Measurements from ENCODE around the gene CRYM. TPM values are rescaled to one million over a fixed set of nuclear protein-coding genes. Genes with fewer than 3 reads are reported as not detected.
"Not testable (repeated sequence)": the region's sequence is repeated elsewhere in the genome, so short reads cannot be mapped to it uniquely, and the experiment has no call there.

The CRYM gene
- total RNA-seq, 1 donor from 2014 or later, result not detected

DNA sequence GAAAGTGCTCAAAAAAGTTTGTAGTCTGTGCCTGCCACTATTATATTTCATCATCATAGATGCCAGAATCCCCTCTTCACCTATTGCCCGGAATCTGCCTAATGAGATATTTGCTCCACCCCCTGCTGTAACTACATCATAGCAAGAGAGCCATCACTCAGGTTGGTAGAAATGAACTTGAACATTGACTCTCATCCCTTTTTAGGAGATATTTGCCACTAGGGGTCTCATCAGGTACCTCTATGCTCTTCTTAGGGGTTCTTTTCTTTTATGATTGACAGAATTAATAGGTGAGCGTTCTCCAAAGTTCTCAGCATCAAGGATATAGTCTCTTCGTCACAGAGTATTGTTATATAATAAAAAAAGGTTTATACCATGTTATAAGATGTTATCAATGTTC lies 24.6 kb downstream of the CRYM start:
- intact Hi-C loops (cut with micrococcal nuclease), result no loop called here
- Mint-ChIP-seq H3K36me3 (ENCODE audit: low read depth) (no peaks in the 10 kb centered on the region), H3K4me3 (no peak overlapping the region), H3K4me1 (ENCODE audit: low read depth) (no peaks in the 10 kb centered on the region), H3K27ac (no peak overlapping the region), H3K27me3 (ENCODE audit: insufficient read depth) (peaks cover 15% of the 10 kb centered on the region), H3K9me3 (no peaks in the 10 kb centered on the region)
- no peak for DNase-seq (ENCODE audit: low spot score)

DNA sequence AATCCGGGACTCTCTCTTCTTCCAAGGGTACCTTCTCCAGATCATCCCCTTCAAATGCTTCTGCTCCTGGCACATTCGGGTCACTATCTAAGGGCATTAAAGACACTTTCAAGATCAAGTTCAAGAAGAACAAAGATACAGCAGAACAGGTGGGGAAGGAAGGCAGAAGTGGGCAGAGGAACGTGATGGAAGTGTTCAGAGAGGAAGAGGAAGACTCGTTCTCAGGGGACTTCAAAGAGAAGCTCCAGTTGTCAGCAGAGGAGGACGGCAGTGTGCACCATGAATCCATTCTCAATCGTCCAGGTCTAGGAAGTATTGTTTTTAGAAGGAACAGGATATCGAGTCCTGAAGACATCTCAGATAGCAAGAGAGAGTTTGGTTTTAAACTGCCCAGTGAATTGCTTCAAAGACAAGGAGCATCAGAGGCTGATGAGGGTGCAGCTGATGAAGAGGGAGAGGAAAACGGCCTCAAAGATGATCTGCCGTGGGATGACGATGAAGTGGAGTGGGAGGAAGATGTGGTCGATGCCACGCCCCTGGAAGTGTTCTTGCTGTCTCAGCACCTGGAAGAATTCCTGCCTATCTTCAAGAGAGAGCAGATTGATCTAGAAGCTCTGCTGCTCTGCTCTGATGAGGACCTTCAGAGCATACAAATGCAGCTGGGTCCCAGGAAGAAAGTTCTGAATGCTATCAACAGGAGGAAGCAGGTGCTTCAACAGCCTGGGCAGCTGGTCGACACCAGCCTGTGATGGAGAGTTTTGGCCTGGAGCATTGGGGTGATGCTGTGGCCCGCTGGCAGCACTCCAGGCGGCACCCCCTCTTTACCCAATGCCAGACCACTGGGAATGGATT lies 27.8 kb downstream of the CRYM start:
- no peaks in the 10 kb centered on the region for H3K9me3 Mint-ChIP-seq
- no peak overlapping the region for H3K27ac Mint-ChIP-seq
- H3K4me3 Mint-ChIP-seq, result no peak overlapping the region
- intact Hi-C loops (cut with micrococcal nuclease), result no loop called here
- no peaks in the 10 kb centered on the region for H3K4me1 Mint-ChIP-seq (ENCODE audit: low read depth)
- H3K36me3 Mint-ChIP-seq (ENCODE audit: low read depth), result no peaks in the 10 kb centered on the region
- no peak for DNase-seq (ENCODE audit: low spot score)
- H3K27me3 Mint-ChIP-seq (ENCODE audit: insufficient read depth), result peaks cover 17% of the 10 kb centered on the region

DNA sequence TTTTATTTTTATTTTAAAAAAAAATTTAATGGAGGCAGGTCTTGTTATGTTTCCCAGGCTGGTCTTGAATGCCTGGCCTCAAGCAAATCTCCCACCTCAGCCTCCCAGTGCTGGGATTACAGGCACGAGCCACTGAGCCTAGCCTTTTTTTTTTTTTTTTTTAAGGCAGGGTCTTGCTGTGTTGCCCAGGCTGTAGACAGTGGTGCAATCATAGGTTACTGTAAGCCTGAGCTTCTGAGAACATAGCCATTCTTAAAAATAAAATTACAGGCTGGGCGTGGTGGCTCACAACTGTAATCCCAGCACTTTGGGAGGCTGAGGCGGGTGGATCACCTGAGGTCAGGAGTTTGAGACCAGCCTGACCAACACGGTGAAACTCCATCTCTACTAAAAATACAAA lies 29.9 kb downstream of the CRYM start:
- H3K9me3 Mint-ChIP-seq; DNase-seq (ENCODE audit: low spot score); H3K36me3 Mint-ChIP-seq (ENCODE audit: low read depth); H3K4me3 Mint-ChIP-seq; H3K27me3 Mint-ChIP-seq (ENCODE audit: insufficient read depth); intact Hi-C loops (cut with micrococcal nuclease); H3K4me1 Mint-ChIP-seq (ENCODE audit: low read depth); H3K27ac Mint-ChIP-seq: not testable (repeated sequence)

DNA sequence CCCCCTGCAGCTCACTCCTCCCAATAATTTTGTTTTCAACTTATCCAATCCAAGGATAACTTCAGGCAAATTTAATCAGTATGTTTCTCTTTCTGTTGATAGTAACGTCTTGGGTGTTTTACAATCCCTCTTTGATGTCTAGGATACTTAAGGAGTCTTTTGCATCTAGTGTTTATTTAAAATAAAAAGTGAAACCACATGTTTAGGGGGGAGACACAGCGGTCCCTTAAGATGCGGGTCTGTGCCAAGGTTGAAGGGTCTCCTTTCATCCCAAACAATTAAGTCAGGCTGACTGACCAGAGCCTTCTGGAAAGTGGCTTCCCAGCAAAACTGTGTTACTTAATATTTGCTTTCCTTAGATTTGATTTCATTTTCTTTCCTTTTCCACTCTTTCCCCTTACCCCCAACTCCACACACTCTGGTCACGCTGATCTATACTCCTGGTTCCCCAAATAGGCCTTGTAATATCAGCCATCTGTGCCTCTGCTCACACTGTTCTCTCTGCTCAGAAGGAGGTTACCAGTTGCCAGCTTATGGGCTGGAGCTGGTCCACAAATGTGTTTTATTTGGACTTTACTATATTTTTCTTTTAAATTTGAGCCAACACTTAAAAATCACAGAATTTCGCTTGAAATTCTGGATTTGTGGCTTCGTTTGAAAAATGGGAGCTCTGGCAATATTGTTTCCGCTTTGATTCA lies 33.4 kb downstream of the CRYM start:
- Mint-ChIP-seq H3K36me3 (ENCODE audit: low read depth) (no peaks in the 10 kb centered on the region), H3K9me3 (no peaks in the 10 kb centered on the region), H3K27me3 (ENCODE audit: insufficient read depth) (peaks cover 9% of the 10 kb centered on the region), H3K27ac (no peak overlapping the region), H3K4me3 (no peak overlapping the region), H3K4me1 (ENCODE audit: low read depth) (no peaks in the 10 kb centered on the region)
- DNase-seq (ENCODE audit: low spot score), result no peak
- intact Hi-C loops (cut with micrococcal nuclease), result no loop called here

DNA sequence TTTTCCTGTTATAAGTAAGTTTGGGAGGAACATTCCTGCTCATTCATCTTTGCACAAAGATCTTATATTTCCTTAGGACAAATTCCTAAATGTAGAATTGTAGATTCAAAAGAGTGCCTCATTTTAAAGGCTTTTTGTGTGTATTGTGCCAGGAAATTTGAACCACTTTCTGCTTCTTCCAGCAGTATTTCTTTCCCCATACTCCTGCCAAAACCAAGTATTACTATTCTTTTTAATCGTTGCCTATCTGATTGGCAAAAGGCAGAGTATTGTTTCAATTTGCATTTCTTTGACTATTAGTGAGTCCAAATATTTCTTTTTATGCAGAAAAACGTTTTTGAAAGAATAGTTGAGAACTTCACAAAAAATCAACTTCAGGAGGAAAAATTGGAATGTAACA lies 35.3 kb downstream of the CRYM start:
- H3K4me3 Mint-ChIP-seq, result no peak overlapping the region
- H3K27ac Mint-ChIP-seq, result no peak overlapping the region
- H3K4me1 Mint-ChIP-seq (ENCODE audit: low read depth), result no peaks in the 10 kb centered on the region
- H3K9me3 Mint-ChIP-seq, result no peaks in the 10 kb centered on the region
- intact Hi-C loops (cut with micrococcal nuclease), result no loop called here
- H3K36me3 Mint-ChIP-seq (ENCODE audit: low read depth), result no peaks in the 10 kb centered on the region
- DNase-seq (ENCODE audit: low spot score), result no peak
- H3K27me3 Mint-ChIP-seq (ENCODE audit: insufficient read depth), result peaks cover 7% of the 10 kb centered on the region

DNA sequence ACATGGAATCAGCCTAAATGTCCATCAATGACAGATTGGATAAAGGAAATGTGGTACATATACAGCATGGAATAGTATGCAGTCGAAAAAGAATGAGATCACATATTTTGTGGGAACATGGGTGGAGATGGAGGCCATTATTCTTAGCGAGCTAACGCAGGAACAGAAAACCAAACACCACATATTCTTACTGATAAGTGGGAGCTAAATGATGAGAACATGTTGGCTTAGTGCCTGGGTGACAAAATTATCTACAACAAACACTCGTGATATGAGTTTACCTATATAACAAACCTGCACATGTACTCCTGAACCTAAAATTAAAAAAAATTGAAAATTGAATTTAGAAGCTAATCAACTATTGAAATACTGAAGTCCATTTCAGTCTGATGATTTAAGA lies 38.4 kb downstream of the CRYM start:
- H3K9me3 Mint-ChIP-seq, result no peaks in the 10 kb centered on the region
- peaks cover 6% of the 10 kb centered on the region for H3K27me3 Mint-ChIP-seq (ENCODE audit: insufficient read depth)
- no peak for DNase-seq (ENCODE audit: low spot score)
- intact Hi-C loops (cut with micrococcal nuclease), result no loop called here
- no peak overlapping the region for H3K27ac Mint-ChIP-seq
- no peak overlapping the region for H3K4me3 Mint-ChIP-seq
- no peaks in the 10 kb centered on the region for H3K36me3 Mint-ChIP-seq (ENCODE audit: low read depth)
- H3K4me1 Mint-ChIP-seq (ENCODE audit: low read depth), result no peaks in the 10 kb centered on the region

DNA sequence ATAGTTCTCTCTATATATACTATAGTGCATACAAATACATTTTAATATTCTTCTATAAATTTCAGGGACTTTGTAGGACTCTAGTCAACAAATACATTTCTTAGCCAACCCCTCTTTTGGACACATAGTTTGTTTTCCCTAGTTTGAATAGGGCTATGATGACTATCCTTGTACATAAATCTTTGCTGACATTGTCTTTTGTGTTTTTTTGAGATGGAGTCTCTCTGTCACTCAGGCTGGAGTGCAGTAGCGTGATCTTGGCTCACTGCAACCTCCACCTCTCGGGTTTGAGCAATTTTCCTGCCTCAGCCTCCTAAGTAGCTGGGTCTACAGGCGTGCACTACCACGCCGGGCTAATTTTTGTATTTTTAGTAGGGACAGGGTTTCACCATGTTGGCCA lies 41.3 kb downstream of the CRYM start:
- DNase-seq (ENCODE audit: low spot score), result no peak
- Mint-ChIP-seq H3K36me3 (ENCODE audit: low read depth) (no peaks in the 10 kb centered on the region), H3K9me3 (no peaks in the 10 kb centered on the region), H3K27ac (no peak overlapping the region), H3K4me3 (no peak overlapping the region), H3K27me3 (ENCODE audit: insufficient read depth) (peaks cover 6% of the 10 kb centered on the region), H3K4me1 (ENCODE audit: low read depth) (no peaks in the 10 kb centered on the region)
- intact Hi-C loops (cut with micrococcal nuclease), result no loop called here

DNA sequence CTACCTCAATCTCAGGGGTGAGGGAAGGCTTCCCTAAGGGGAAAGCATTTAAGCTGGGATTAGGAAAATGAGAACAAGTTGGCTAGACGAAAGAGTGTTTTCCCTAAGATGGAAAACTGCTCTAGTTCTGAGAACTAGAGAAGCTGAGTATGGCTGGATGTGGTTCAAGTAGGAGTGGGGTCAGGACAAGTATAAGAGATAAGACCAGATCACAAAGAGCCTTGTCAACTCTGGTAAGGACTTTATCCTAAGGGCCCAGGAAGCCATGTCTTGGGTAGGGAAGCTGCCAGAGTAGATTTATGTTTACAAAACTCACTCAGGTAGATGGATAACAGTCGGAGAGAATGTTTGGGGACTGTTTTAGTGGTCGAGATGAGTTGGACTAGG lies 42.9 kb downstream of the CRYM start:
- H3K36me3 Mint-ChIP-seq (ENCODE audit: low read depth), result no peaks in the 10 kb centered on the region
- H3K9me3 Mint-ChIP-seq, result no peaks in the 10 kb centered on the region
- no peak overlapping the region for H3K27ac Mint-ChIP-seq
- H3K4me1 Mint-ChIP-seq (ENCODE audit: low read depth), result no peaks in the 10 kb centered on the region
- H3K4me3 Mint-ChIP-seq, result no peak overlapping the region
- DNase-seq (ENCODE audit: low spot score), result no peak
- H3K27me3 Mint-ChIP-seq (ENCODE audit: insufficient read depth), result peaks cover 5% of the 10 kb centered on the region
- intact Hi-C loops (cut with micrococcal nuclease), result no loop called here

DNA sequence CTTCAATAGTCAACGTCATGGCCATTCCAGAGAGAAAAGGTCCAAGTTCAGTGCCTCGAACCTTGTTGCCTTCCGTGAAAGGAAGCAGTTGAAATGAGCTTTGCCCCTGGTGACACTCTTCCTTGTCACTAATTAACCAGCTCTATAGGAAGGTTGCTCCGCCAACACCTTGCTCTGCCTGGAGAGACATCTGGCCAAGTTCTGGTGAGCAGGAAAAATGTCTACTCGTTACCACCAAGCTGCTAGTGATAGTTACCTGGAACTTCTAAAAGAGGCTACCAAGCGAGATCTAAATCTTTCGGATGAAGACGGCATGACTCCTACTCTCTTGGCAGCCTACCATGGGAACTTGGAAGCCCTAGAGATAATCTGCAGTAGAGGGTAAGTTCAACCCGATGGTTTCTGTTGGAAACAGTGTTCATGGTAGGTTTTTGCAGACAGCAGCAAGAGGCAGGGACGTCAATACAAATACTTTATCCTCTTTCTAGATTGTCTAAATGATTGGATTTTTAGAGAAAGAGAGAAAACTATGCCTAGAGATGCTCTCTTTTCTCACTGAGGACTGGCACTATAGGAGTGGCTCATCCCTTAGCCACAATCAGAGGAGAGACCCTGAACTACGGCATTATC lies 44.5 kb downstream of the CRYM start, which contains the start of gene ANKS4B:
TSS of gene ANKS4B (plus strand) at position 179 of the 630 bp plus-strand sequence. CDS start at position 218, 39 bp downstream.
- Mint-ChIP-seq H3K4me3 (no peak within 1 kb of the TSS), H3K27ac (no peak within 1 kb of the TSS), H3K27me3 (ENCODE audit: insufficient read depth) (peaks cover 11% of the 10 kb centered on the region), H3K9me3 (no peaks in the 10 kb centered on the region), H3K36me3 (ENCODE audit: low read depth) (no peaks in the 10 kb centered on the region), H3K4me1 (ENCODE audit: low read depth) (no peaks in the 10 kb centered on the region)
- intact Hi-C loops (cut with micrococcal nuclease), result no loop called here
- DNase-seq (ENCODE audit: low spot score), result no peak

DNA sequence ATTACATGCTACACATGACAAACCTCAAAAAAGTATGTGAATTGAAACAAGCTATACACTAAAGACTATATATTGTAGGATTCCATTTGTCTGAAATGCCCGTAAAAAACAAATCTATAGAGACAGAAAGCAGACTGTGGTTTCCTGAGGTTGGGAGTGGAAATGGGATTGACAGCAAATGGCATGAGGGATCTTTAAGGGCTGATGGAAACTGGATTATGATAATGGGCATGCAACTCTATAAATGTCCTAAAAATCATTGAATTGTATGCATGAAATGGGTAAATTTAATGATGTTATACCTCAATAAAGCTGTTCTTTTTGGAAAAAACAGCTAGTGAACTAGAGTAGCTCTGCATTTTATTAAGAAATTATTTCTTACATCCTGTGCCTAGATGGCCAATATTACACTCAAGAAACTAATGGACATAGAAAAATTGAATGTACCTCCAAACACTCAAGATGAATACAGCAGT lies 45.0 kb downstream of the CRYM start:
- Mint-ChIP-seq H3K4me3 (no peak overlapping the region), H3K36me3 (ENCODE audit: low read depth) (no peaks in the 10 kb centered on the region), H3K4me1 (ENCODE audit: low read depth) (no peaks in the 10 kb centered on the region), H3K9me3 (no peaks in the 10 kb centered on the region), H3K27me3 (ENCODE audit: insufficient read depth) (peaks cover 16% of the 10 kb centered on the region), H3K27ac (no peak overlapping the region)
- intact Hi-C loops (cut with micrococcal nuclease), result no loop called here
- no peak for DNase-seq (ENCODE audit: low spot score)

DNA sequence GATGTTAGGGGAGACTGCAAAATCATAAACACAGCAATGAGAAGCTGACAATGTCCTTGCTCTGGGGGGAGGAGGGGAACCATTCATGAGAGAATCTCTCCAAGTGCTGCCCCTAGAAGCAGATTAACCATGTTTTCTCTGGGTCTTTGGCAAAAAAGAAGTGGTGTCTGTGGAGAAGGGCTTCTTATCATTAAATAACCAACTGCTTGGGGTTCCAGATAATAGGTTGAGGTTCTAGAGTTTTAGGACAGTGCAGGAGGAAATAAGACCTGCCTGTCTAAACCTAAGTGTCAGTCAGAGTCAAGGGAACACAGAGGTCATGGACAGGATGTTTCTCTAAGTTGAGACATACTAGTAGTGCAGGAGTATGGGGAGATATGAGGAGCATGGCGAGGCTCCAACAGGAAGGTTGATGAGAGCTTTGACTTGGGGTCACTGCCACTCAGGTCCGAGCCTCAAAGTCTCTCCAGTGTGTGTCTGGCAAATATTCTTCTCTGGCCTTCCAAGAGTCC lies 49.7 kb downstream of the CRYM start:
- peaks cover 21% of the 10 kb centered on the region for H3K27me3 Mint-ChIP-seq (ENCODE audit: insufficient read depth)
- intact Hi-C loops (cut with micrococcal nuclease), result no loop called here
- no peaks in the 10 kb centered on the region for H3K4me1 Mint-ChIP-seq (ENCODE audit: low read depth)

DNA sequence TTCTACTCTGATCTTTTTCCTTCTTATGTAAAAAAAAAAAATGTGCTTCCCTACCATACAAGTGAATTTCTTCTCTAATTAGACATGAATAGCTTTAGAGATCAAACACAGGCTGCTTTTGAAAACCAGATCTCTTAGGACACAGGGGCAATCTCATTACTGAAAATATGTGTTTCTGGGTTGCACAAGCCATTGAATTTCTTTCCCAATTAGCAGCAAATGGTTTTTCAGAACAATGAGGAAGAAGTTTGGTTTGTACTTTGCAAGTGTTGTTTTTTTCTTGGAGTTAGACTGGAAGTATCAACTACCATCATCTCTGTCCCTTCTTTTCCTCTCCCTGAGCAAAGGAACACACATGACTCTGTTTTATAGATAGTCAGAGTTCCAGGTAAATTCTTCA lies 50.2 kb downstream of the CRYM start:
- no peak overlapping the region for H3K27ac Mint-ChIP-seq
- intact Hi-C loops (cut with micrococcal nuclease), result no loop called here
- no peaks in the 10 kb centered on the region for H3K4me1 Mint-ChIP-seq (ENCODE audit: low read depth)
- no peaks in the 10 kb centered on the region for H3K9me3 Mint-ChIP-seq
- no peaks in the 10 kb centered on the region for H3K36me3 Mint-ChIP-seq (ENCODE audit: low read depth)
- peaks cover 21% of the 10 kb centered on the region for H3K27me3 Mint-ChIP-seq (ENCODE audit: insufficient read depth)
- DNase-seq (ENCODE audit: low spot score), result no peak
- no peak overlapping the region for H3K4me3 Mint-ChIP-seq

More for the DNA sequence above, 49.7 kb downstream of the CRYM start:
- no peaks in the 10 kb centered on the region for H3K9me3 Mint-ChIP-seq
- H3K4me3 Mint-ChIP-seq, result no peak overlapping the region
- H3K27ac Mint-ChIP-seq, result no peak overlapping the region
- DNase-seq (ENCODE audit: low spot score), result no peak
- no peaks in the 10 kb centered on the region for H3K36me3 Mint-ChIP-seq (ENCODE audit: low read depth)

DNA sequence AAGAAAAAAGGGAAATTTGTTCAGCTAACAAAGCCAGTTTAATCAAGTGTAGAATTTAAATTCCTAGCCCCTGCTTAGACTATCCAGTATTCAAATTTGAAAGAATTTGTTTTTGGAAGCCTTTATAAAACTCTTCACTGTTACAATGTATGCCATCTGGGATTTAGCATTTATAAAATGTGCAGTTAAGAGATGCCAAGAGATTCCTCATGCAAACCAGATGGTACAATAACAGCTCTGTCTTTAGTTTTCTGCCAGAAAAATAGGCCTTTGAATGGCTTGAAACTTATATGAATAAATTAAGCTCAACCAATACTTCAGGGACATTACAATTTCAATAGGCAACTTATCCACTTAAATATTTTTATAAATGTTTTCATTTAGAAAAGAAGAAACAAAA lies 51.3 kb downstream of the CRYM start:
- intact Hi-C loops (cut with micrococcal nuclease), result no loop called here
- H3K27me3 Mint-ChIP-seq (ENCODE audit: insufficient read depth), result peaks cover 23% of the 10 kb centered on the region
- H3K27ac Mint-ChIP-seq, result no peak overlapping the region
- H3K4me3 Mint-ChIP-seq, result no peak overlapping the region
- H3K4me1 Mint-ChIP-seq (ENCODE audit: low read depth), result no peaks in the 10 kb centered on the region
- no peaks in the 10 kb centered on the region for H3K36me3 Mint-ChIP-seq (ENCODE audit: low read depth)
- no peaks in the 10 kb centered on the region for H3K9me3 Mint-ChIP-seq
- DNase-seq (ENCODE audit: low spot score), result no peak

Data from activated T-helper 1 cell treated with anti-CD3 and anti-CD28 coated beads, Interleukin-12 subunit alpha, Interleukin-12 subunit beta, Interleukin-2, Interleukin-4 antibody, amounts not matched to agents 30 ng/mL and 10 ng/mL and 1 ng/mL, durations not matched to agents 14 hours and 24 hours and 36 hours (primary cell).